ENCODE data around the gene CALD1.

CALD1 gene

GRCh38 chr7:134778941-134779740 lies at the start of gene CALD1:
CALD1 (plus strand) TSS chr7:134779634; CDS start chr7:134867734, 88,100 bp downstream.
- DNase-seq (ENCODE audit: low read depth in 2 of 2), result no peak

DNA sequence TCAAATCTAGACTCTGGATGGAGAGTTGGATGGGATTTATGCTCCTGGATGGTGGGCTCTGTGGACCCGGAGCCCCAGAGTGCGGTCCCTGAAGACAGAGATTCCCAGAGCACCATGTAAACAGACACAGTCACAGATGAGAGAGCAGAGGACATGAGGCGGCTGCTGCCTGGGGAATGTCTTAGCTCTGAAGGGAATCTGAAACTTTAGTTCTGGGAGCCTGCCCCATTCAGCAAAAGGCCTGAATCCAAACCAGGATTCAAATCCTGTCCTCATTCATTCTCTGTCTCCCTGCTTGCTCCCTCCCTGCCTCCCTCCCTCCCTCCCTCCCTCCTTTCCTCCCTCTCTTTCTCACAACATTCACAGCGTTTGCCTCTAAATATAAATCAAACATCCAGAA lies 49.5 kb upstream of the CALD1 start:
- no peak for DNase-seq (ENCODE audit: low read depth in 2 of 2)

DNA sequence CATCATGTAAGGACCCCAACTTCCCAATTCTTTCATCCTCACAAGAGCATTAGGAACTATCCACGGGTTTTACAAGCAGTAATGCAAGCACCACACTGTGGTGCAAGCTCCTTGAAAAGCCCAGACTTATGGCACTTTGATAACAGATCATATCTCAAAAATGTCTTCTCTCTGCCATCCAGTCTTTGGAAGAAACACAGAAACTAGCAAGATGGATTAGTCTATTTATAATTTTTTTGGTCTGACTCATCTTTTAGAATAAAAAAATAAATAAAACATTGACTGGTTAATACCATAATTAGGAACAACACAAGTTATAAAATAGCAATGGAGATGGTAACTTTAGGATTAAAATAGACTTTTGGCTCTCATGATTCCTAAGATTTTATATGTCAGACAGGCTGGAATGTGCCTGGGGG lies 49.0 kb upstream of the CALD1 start:
- DNase-seq (ENCODE audit: low read depth in 2 of 2), result no peak

DNA sequence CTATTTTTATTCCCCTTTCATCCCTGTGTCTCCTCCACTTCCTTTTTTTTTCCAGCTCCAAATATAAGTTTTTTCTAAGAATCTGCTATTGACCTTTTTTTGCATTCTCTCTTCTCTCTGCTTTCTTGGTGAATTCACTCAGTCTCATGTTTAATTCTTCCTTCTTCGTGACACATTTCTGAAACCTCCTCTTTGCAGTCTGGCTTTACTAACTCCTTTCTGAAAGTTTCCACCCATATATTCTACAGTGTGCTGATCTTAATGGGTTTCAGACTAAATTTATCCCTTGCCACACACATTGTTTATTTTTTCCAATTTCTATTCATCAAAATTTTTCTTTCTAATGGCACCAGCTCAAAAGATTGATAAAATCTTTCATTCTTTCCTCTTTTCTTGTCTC lies 47.8 kb upstream of the CALD1 start:
- no peak for DNase-seq (ENCODE audit: low read depth in 2 of 2)

DNA sequence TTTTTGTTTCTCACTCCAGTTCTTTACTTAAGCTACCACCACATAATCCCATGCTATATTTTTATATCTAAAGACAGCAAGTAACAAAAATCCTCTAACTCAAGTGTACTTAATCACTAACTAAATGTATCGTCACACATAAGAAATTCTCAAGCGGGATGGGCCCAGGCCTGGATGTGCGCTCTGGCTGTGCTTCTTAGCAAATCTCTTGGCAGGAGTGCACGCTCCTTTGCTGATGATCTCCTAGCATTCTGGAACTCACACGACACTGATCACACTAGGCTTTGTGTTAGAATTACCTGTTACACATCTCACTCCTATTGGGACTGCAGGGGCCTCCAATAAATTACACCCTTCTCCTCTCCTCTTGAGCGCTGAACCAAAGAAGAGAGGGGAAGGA lies 46.7 kb upstream of the CALD1 start:
- DNase-seq (ENCODE audit: low read depth in 2 of 2), result no peak

DNA sequence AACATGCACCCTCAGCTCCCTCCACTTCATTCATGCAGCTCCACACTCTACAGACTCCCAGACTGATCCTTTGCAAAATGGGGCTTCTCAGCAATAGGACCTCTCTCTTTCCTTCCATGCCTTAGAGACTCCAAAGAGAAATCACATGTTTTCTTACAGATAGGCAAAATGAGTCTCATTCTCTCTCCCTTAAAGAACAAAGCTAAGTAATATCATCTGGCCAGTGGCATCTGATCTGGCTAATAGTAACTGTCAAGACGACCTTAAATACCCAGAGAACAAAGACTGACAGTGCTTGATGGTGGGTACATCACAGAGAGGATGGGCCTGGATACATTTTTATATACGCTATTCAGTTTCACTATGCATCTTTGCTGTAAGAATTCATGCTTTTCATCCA lies 43.1 kb upstream of the CALD1 start:
- DNase-seq (ENCODE audit: low read depth in 2 of 2), result no peak

GRCh38 chr7:134737566-134738345 lies 41.7 kb upstream of the CALD1 start:
- peak; percentile 9 to 20 for DNase-seq (ENCODE audit: low read depth in 2 of 2)

DNA sequence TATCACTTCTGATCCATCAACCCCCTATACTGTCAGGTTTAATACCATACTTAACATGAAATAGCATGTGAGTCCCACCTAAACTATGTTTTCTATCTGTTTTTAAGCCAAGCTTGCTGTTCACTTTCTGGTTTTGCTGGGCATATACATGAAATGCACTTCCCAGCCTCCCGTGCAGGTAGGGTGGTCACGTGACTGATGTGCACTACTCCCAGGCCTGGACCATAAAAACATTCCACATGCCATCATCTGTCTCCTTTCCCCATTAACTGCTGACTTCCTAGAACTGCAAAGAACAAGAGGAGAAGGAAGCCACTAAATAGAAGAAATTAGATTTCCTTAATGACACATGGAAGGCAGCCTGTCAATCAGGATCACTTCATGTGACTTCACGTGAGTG lies 40.1 kb upstream of the CALD1 start:
- no peak for DNase-seq (ENCODE audit: low read depth in 2 of 2)

GRCh38 chr7:134740376-134740775 lies 39.1 kb upstream of the CALD1 start:
- DNase-seq (ENCODE audit: low read depth in 2 of 2), result no peak

GRCh38 chr7:134741907-134742635 lies 37.4 kb upstream of the CALD1 start:
- DNase-seq (ENCODE audit: low read depth in 2 of 2), result no peak

DNA sequence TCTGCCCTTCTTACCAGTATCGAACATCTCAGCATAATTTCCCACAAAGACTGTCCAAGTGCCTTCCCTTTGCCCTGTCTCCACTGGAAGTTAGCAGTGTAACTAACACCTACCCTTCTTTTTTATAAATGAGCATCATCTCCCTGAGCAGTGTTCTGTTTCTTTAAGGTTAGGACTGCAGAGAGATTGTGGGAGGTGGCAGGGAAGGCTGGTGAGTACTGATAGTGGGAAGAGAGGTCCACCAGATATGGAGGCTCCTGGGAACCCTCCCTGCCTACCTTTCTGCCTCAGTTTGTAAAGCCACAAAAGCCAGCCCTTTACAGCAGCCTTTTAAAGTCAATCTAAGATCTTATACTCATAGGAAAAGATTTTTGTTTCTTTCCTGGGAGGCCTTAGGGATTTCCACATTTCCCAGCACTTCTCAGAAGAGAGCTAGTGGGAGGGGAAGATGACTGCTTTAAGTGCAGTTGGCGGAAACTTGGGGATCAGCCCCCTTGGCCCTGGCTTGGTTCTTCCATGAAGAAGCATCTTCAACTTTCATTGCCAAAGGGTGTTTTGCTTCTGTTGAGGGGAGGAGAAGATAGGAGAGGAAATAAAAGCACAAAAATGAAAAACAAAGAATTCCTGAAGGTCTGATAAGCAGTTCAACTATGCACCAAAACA lies 36.6 kb upstream of the CALD1 start:
- DNase-seq (ENCODE audit: low read depth in 2 of 2), result no peak

GRCh38 chr7:134744569-134744968 lies 34.9 kb upstream of the CALD1 start:
- DNase-seq (ENCODE audit: low read depth in 2 of 2), result no peak

GRCh38 chr7:134747326-134747725 lies 32.1 kb upstream of the CALD1 start:
- no peak for DNase-seq (ENCODE audit: low read depth in 2 of 2)

GRCh38 chr7:134750083-134751062 lies 29.1 kb upstream of the CALD1 start:
- peak; percentile 29 to 42 for DNase-seq (ENCODE audit: low read depth in 2 of 2)

DNA sequence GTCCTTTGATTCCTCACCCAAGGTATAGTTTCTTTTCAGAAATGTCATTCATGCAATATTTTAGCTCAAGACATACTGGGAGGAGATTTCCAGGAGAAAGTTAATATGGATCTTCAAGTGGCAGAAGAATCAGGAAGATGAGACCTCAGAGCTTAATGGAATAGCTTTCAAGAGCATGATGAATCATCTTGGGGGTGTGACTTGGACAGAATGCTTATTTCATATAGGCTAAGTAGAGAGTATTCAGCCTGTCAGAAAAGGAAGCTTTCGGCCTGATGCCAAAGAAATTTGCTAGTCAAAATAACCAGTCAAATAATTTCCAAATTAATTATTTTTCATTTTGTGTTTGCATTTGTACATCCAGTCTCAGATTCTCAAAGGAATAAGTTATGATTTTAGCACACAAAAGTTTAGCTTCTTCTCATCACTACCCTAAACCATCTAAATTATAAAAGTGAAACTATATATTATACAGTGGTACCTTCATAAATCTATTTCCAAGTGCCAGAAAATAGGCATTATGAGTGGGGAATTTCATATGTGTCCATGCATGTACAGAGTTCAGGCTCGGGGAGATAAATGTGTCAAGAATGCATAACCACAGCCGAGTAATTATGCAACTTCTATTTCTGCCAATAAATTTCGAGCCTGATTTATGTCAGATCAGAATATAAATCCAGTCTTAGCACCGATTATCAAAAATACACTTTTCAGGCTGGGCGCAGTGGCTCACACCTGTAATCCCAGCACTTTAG lies 27.3 kb upstream of the CALD1 start:
- no peak for DNase-seq (ENCODE audit: low read depth in 2 of 2)

GRCh38 chr7:134755422-134756022 lies 23.9 kb upstream of the CALD1 start:
- peak; percentile 7 to 12 for DNase-seq (ENCODE audit: low read depth in 2 of 2)

DNA sequence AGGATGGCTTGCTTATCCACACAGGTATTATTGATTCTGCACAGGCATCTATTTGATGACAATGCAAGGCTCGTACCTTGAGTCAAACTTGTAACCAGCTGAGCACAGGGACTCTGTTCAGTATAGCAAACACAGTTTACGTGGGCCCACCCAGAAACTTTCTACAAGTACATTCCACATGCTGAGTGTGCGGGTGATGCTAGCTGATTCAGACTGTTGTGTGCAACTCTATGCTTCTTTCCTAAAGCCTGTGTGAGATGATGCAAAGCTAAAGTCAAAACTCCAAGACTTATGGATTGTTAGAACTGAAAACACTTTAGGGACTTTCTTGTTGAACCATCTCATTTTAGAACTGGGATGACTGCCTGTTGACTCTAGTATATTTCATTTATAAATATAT lies 21.5 kb upstream of the CALD1 start:
- no peak for DNase-seq (ENCODE audit: low read depth in 2 of 2)

GRCh38 chr7:134758981-134759380 lies 20.5 kb upstream of the CALD1 start:
- DNase-seq (ENCODE audit: low read depth in 2 of 2), result no peak

- DNase-seq (ENCODE audit: low read depth in 2 of 2), result no peak
Measured at GRCh38 chr7:134761266-134761665, 18.2 kb upstream of the CALD1 start.

DNA sequence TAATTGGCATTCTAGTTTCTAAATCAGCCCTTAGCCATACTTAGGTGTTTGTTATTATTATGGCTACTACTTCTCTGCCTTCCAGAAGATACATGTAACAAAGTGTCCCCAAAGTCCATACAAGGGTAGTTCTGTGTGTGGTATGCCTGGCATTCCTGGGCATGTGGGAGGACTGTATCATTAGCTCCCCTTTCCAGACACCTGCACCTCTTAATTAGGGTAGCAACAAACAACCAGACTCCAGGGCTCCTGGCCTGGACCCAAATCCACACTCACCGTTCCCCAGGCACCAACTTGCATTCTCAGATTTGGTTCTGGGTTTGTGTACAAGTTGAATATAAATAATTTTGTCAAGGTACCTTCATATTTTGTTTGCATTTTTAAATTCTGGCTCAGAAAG lies 15.5 kb upstream of the CALD1 start:
- DNase-seq (ENCODE audit: low read depth in 2 of 2), result no peak
